Measurements from ENCODE around the gene ZNF444.
"Not testable (repeated sequence)": the region's sequence is repeated elsewhere in the genome, so short reads cannot be mapped to it uniquely, and the experiment has no call there.

The ZNF444 gene

DNA sequence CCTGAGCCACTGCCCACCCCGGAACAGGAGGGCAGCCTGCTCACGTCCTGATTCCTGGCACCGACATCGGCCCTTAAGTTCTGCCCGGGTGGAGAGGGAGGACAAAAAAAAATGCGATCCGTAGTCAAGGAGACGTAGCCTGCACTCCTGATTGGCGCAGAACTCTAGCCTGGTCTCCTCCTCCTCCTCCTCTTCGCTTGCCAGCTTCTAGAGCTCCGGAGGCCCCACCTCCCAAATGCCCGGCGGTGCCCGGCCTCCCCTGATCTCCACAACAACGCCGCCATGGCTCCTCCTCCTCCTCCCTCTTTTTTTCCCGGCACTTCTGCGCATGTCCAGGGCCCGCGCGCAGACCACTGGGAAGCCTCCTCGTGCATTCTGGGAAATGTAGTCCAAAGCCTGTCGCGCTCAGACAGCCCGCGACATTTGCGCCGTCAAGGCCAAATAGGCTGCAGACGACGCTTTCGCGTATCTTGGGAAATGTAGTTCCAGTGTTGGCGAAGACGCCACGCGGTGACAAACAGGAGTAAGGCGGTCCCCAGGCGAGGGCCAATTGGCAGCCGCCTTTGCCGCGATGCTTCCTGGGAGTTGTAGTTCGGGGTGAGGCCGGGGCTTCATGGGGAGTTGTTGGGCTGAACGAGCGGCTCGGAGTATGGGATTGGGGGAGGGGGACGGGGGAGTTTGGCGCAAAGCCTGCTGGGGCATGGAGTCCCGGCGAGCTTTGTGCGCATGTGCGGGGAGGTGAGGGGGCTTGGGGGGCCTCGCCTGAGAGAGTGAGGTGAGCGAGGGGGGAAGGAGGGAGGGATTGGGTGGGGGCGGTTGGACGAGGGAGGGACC lies at the start of gene ZNF444:
Gene ZNF444, plus strand, starts transcription at position 705 of the 834 bp plus-strand sequence. CDS start 5,625 bp downstream, outside the sequence.
- peak; percentile 97 for DNase-seq (ENCODE audit: low read depth)

DNA sequence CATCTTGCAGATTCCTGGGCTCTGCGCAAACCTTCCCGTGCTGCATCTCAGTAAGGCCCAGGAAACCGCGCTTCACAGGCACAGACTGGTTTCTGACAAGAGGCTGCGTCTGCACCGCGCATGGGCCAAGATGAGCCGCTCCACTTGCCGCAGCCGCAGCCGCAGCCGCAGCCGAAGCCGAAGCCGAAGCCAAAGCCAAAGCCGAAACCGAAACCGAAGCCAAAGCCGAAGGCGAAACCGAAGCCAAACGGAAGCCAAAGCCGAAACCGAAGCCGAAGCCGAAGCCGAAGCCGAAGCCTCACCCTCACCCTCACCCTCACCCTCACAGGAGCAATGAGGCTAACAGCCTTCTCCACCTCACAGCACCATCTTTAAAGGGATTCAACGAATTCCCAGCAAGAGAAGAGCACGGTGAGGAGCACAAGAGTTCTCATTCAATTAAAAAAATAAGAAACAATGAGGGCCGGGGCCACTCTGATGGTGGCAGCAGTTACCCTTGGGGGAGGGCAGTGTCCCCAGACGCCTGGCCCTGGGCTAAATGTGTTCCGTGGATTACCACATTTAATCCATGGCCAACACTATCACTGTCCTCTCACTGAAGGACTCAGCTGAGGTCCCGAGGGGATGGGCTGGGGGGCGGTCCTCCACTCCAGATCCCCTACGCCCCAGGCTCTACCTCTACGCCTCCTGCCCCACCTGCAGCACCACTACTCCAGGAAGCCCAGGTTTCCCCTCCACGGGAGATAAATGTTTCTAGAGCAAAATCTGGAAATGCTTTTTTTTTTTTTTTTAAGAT lies 49.1 kb upstream of the ZNF444 start:
- DNase-seq (ENCODE audit: low read depth) = no peak

DNA sequence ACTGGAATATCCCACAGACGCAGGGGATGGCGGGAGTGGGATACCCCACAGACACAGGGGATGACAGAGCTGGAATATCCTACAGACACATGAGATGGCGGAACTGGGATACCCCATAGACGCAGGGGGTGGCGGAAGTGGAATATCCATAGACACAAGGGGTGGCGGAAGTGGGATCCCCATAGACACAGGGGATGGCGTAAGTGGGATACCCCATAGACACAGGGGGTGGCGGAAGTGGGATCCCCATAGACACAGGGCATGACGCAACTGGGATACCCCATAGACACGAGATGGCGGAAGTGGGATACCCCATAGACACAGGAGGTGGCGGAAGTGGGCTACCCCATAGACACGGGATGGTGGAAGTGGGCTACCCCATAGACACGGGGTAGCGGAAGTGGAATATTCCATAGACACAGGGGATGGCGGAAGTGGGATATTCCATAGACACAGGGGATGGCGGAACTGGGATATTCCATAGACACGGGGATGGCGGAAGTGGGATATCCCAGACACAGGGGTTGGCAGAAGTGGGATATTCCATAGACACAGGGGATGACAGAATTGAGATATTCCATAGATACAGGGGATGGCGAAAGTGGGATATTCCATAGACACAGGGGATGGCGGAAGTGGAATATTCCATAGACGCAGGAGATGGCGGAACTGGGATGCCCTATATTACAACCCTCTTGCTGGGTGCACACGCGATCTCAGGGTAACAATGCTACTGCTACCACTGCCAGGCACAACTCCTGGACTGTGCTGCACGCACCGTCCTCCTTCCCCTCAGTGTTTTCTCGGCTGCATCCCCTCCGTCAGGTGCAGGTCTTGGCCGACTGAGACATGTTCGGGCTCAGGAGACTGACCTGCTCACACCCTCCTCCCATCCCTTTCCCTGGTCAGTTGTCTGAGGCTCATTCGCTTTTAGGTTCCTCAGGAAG lies 48.1 kb upstream of the ZNF444 start:
- no peak for DNase-seq (ENCODE audit: low read depth)

DNA sequence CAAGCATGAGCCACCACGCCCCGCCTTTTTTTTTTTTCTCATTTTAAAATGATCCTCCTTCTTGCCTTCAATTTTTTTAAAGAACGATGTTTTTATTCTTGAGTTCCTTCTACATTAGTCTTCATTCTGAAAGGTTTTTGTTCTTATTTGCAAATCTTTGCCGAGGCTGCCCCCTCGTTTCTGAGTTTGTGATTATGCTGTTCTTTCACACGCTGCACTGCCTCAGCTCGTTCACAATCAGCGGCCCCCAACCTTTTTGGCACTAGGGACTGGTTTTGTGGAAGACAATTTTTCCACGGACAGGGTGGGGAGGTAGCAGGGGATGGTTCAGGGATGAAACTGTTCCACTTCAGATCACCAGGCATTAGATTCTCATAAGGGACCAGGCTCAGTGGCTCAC lies 46.6 kb upstream of the ZNF444 start:
- DNase-seq (ENCODE audit: low read depth) = no peak

DNA sequence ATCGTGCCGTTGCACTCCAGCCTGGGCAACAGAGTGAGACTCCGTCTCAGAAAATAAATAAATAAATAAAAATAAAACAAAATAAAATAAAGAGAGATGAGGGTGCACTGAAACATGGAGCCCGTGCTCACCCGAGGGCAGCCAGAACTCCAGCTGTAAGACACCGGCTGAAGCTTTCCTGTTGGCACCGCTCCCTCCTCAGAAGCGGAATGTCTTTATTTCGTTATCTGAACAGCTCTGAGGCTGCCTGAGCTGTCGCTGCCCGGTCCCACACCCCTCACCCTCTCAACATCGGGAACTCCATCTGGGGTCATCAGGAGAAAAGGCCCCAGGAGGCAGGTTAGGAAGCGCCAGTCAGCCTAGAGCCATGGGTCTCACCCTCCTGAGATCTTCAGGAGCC lies 44.4 kb upstream of the ZNF444 start:
- DNase-seq (ENCODE audit: low read depth) = no peak

DNA sequence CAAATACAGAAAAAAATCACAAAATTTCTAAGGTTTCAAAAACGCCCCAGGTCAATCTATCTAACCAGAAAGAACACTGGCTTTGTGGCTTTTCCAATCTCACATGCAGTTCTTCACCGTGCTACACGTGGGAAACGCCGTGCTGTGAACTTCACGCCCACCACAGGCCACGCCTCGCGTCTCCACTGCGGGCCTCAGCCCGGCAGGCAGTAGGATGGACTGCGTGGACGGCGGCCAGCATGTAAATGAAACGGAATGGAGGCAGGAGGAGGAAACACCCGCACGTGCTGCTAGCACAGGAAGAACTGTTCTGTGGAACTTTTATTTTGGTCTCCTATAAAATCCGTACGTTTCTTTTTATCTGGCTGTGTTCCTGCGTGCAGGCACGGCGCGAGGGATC lies 43.8 kb upstream of the ZNF444 start:
- no peak for DNase-seq (ENCODE audit: low read depth)

DNA sequence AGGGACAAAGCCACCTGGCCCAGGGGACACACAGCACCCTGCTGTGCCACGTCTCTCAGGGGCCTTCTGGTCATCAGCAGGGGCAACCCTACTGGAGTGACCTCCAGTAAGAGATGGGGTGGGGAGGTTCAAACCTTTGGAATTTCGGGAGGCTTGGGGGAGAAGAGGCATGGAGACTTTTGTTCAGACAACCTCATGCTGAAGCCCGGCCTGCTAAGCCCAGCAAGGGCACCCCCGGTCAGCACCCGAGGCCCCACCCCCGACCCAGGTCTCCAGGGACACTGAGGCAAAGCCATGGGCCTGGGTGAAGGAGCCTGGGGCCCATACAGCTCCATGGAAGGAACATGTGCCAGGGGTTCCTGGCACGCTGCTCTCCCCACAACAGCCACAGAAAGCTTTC lies 43.3 kb upstream of the ZNF444 start:
- DNase-seq (ENCODE audit: low read depth) = no peak

DNA sequence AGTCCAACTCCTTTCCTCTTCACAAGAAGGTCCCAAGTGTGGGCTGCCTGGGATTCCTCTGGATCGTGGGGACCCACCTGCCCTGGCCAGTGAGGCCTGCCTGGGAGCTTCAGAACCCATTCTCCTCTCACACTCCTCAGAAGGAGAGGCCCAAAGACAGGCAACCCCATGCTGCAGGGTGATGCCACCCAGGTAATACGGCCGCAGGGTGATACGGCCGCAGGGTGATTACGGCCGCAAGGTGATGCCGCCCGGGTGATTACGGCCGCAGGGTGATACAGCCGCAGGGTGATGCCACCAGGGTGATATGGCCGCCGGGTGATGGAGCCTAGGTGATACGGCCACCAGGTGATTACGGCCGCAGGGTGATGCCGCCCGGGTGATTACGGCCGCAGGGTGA lies 42.9 kb upstream of the ZNF444 start:
- not testable (repeated sequence) for DNase-seq (ENCODE audit: low read depth)

DNA sequence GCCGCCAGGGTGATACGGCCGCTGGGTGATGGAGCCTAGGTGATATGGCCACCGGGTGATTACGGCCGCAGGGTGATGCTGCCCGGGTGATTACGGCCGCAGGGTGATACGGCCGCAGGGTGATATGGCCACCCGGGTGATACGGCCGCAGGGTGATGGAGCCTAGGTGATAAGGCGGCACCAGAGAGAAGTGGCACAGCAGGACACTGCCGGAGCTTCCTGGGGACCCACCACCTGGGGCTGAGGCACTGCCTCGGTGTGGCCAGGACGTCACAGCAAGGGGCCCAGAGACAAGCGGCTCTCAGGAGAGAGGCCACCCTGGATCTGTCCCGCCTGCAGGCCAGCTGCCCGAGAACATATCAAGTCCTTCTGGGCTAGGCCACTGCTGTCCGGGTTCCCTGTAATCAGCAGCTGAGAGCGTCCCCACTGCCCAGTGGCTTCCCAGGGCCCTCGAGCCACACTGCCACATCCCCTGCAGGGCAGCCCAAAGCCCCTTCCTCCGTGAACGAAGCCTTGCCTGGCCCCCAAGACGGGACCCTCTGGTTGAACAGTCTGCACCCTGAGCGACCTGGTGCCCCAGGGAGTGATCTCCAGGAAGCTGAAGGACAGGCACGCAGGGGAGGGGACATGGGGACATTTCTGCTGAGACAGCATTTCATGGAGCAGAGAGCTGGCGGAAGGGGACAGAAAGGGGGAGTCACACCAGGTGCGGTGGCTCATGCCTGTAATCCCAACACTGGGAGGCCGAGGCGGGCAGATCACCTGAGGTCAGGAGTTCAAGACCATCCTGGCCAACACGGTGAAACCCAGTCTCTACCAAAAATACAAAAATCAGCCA lies 42.1 kb upstream of the ZNF444 start:
- DNase-seq (ENCODE audit: low read depth) = no peak

DNA sequence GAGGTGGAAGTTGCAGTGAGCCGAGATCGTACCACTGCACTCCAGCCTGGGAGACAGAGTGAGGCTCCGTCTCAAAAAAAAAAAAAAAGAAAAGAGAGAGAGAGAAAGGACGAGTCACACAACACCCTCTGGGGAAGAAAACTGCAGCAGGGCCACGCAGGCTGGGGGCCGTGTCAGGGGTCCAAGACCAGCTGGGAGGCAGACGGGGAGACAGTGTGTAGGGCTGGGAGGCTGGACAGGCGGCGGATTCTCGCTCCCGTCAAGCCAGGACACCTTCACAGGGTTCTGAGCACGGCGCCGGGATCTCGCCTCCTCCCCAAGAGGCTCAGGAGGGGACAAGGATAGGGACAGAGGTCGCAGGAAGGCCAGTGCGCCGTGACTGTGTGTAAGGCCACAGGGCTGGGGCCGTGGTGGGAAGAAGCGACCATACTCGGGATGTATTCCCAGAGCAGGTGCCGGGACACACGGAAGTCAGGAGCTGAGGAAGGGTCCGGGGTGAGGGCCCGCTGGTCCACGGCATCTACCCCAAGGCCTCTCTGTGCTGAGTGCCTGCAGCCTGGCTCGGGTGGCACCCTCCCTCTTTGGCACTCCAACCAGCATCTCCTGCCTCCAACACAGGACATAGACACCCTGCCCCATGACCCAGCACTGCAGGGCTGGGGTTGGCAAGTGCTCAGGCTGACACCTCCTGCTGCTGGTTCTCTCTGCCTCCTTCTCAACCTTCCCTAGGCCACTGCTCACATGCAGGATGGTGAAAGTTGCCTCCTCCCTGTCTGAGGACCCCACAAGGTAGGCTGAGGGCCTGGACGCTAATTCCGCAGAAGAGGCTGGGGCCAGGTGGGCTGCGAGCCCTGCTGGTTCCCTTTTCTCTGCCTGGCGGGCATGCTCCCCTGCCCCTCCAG lies 41.2 kb upstream of the ZNF444 start:
- no peak for DNase-seq (ENCODE audit: low read depth)

DNA sequence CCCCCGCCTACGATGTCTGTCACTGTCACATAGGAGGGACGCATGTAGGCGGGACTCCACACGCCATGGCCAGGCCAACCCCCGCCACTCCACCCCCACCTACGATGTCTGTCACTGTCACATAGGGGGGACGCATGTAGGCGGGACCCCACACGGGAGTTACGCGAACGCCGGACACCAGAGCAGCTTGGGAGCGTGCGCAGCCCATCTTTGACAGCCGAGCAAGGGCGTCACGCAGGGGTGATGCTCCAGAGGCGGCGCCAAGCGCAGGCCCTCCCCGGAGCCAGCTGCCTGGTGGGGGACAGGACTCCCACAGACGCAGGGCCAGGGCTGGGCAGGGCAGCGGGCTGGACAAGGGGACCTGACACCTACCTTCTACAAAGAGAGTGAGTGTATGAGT lies 40.0 kb upstream of the ZNF444 start:
- no peak for DNase-seq (ENCODE audit: low read depth)

DNA sequence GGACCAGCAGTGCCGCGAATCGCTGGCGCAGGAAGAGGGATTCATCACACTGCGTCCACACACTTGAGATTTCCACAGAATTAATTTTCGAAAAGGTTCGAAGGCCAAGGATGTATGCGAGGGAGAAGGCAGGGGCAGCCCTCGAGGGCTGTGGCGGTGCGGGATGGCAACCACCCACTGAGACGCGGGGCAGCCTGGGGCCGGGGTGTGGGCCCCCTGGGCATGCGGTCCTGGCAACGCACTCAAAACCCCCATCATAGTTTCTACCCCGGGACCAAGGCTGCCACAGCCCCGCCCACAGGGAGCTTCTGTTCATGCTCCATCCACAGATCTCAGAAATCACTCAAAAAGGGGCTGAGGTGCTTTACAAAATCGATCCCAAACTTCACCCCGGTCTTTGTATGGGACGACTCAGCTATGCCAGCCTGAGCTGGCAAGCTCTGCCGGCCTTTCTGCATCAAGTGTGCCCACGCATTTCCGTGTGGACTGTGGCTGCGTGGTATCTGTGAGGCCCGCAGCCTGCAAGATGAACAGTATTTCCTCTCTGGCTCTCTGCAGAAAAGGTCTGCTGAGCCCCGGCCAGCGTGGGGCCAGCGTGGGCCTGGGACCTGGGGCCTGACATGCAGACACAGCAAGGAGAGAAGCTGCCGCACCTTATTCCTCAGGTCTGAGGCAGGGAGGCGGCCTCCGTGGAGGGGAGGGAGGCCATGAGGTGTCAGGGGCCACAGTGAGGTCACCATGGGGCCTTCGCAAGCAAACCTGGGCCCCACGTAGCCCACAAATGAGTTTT lies 39.1 kb upstream of the ZNF444 start:
- DNase-seq (ENCODE audit: low read depth) = no peak

DNA sequence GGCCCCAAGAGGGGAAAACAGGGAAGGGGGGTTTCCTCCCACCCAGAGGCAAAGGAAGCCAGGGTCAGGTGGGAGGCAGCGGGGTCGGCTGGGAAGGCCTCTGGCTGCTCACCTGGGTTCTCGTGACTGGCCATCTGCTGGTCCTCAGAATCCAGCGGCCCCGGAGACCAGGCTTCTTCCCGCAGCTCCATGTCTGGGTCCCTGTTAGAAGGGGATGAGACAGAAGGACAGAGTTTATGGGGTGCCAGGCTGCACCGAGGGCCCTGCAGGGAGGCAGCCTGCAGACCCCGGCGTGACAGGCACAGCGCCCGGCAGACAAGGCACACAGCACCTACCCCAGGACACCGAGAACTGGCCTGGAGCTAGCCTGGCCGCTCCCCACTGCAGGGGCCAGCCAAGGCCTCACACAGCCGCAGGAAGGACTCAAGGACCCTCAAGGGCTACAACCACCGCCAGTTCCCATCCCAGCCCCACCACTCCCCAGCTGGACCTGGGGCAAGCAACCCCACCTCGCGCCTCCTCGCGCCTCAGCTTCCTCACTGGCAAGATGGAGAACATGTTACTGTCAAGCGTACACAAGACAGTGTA lies 38.0 kb upstream of the ZNF444 start:
- no peak for DNase-seq (ENCODE audit: low read depth)

DNA sequence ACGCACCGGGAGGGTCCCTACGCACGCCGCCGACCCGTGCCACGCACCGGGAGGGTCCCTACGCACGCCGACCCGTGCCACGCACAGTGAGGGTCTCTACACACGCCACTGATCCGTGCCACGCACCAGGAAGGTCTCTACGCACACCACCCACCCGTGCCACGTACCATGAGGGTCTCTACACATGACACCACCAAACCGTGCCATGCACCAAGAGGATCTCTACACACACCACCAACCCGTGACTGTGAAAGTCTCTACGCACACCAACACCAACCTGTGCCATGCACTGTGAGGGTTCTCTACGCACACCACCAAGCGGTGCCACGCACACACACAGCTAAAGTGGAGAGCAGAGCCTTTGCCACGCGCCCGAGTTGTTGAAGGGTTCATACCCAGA lies 36.7 kb upstream of the ZNF444 start:
- DNase-seq (ENCODE audit: low read depth) = no peak

DNA sequence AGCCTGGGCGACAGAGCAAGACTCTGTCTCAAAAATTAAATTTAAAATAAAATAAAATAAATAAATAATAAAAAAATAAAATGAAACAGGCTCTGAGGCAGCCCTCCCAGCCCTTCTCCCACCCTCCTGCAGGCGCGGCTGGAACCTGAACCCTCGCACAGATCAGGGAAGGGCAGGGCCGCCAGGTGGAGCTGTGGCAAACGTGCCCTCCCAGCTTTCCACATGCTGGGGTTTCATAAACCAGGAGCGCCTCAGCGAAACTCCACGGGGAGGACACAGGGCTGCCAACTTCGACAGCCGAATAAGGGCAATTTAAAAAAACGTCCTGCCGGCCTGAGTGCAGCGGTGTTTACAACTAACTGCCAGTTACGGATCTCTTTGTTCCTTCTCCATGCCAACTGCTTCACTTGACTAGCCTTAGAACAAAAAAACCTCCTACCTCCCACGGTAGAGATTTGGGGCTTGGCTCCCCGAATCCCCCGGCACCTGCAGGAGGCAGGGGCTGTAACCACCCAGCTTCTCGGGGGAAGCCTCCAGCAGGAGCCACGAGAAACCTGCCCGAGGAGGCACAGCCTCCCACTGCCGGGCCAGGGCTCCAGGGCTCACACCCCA lies 35.9 kb upstream of the ZNF444 start:
- peak; percentile 18 for DNase-seq (ENCODE audit: low read depth)

DNA sequence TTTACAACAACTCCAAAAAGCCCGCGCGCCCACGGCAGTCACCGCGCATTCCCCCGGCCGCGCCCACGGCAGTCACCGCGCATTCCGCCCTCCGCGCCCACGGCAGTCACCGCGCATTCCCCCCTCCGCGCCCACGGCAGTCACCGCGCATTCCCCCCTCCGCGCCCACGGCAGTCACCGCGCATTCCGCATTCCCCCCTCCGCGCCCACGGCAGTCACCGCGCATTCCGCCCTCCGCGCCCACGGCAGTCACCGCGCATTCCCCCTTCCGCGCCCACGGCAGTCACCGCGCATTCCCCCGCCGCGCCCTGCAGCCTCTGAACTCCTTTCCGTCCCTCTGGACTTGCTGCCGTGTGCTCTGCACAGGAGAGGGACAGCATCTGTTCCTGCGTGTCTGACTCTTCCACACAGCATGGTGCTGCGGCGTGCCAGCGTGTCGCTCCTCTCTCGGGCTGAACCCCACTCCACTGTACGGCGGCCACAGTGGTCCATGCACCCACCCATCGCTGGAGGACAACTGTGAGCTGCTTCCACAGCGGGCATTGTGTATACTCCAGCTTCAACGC lies 35.2 kb upstream of the ZNF444 start:
- not testable (repeated sequence) for DNase-seq (ENCODE audit: low read depth)

DNA sequence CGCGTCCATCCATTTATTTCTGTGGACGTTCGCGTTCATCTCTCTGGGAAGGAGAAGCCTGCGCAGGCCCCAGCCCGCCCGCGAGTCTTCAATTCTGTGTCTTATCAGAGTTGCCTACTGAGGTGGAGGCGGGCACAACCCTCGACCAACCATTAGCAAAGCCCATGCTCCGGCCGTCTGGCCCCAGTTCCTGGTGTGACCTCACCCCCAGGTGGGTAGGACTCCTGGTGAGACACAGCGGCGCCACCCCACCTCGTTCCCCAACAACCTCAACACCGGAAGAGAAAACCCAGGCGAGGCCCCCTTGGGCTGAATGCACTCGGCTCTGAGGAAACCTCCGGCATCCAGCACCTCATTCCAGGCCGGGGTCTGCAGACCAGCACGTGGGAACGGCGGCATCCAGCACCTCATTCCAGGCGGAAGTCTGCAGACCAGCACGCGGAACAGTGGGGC lies 34.7 kb upstream of the ZNF444 start:
- no peak for DNase-seq (ENCODE audit: low read depth)

DNA sequence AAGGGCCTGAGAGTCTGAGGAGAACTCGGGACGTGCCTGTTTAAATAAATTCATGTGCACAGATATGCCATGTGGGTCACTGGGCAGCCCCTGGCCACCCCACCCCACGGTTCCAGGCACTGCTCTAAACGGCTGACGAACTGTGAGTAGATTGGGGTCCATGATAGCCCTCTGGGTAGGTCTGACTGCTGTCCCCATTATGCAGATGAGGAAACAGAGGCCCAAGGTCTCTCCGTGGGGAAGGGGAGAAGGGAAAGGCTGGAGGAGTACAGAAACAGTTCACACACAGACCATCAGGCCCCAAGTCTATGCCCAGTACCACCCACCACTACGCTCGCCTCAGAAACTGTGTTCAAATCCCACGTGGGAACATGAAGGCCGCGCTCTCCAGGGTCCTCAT lies 34.1 kb upstream of the ZNF444 start:
- no peak for DNase-seq (ENCODE audit: low read depth)
